RKO (cell line): Measurements from ENCODE around the gene AK4.

Experiments used
- DNase-seq: peaks from one replicate; pipeline ENCODE4 v3.0.0-alpha.2; 2016; ENCODE audit warnings: low spot score

Gene AK4

GRCh38 chr1:65176591-65176990, 28.6 kb downstream of the AK4 start:
- no peak for DNase-seq

DNA sequence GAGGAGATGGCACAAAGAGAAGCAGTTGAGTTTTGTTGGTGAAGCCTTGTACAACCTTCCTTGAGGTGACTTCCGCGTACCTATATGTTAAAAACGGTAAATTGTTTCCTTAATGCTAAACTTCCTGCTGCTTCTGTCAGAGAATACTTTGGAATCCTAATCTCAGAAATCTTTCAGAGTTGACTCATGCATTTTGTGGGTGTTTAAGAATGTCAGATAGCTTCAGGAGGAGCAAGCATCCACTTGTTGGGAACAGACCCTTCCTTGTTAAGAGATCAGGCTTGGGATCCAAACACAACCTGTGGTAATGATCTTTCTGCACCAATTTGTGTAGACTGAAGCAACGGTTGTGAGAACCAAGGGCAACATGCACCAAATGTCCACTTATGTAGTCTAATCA, 29.5 kb downstream of the AK4 start:
- peak; percentile 12 for DNase-seq

DNA sequence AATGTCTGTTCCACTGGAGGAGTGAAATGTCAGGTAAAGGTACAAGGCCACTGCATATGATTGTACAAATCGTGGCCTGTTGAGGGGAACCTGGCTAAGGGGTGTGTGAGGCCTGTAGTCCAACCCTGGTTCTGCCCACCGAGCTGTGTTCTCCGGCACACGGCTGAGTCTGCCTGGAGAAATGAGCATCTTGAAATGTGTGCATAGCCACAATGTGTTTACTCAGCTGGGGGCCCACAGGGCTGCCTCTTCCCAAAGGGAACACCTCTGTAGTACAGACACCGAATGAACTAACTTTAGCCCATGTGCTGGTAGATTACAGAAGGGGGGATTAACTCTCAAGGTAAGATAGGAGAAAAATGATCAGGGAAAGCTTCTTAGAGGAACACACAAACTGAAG, 30.2 kb downstream of the AK4 start:
- no peak for DNase-seq

DNA sequence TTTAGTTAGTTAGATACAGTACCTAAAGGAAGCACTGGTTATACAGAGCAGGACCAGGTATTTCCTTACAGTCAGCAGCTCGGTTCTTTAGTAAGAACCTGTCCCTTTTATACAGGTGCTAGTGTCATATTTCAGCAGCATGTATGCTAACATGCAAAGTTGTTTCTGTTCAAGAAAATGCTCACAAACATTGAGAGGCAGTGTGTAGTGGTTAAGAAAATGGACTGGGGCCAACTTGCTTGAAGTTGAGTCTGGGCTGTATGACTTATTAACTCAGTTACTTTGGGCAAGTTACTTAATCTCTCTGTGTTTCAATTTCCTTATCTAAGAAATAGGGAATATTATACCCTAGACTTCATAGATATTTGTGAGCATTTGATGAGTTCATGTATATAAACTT, 31.1 kb downstream of the AK4 start:
- no peak for DNase-seq

DNA sequence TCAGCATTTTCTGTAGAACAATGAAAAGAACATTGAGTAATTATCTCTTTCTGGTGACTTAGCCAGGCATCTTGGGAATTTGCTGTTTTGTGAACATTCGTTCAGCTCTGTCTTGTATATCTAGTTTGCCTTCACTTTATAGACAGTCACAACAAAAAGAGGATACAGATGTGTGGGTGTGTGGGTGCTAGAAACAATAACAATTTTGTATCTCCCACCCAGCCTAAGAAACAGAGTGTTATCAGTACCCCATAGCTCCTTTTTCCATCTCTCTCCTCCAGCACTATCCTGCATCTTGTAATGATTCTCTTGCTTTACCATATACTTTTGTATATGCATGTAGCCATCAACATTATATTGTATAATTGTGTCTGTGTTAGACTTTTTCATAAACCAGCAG, 33.0 kb downstream of the AK4 start:
- no peak for DNase-seq

GRCh38 chr1:65182658-65183268, 34.8 kb downstream of the AK4 start:
- no peak for DNase-seq

DNA sequence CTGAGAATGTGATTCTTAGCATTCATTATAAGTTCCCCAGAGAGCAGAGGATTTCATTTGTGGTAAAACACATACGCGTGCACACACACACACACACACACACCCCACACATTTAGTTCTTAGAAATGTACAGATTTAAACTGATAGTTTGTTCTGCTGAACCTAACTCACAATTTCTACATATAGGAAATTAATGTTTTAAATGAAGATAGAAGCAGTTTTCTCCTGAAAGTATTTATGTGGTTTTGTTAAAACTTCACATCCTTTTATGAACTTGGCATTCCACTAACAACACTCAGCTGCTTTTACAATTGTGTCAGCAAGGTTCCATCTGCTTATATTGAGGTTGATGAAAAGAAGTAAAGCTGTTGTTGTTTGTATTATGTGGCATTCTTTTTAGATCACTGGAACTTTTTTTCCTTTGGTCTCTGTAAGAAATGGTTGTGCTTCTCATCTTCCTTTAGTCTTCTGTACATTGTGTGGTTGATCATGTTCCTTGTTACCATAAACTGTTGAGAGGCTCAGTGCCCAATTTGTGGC, 41.6 kb downstream of the AK4 start:
- no peak for DNase-seq

GRCh38 chr1:65190229-65190628, 42.2 kb downstream of the AK4 start:
- no peak for DNase-seq

GRCh38 chr1:65193129-65193695, 45.2 kb downstream of the AK4 start:
- no peak for DNase-seq

- DNase-seq = no peak
These were observed 47.8 kb downstream of the AK4 start for GRCh38 chr1:65195495-65196417.

- DNase-seq = no peak
These were observed 48.9 kb downstream of the AK4 start for GRCh38 chr1:65196926-65197325.

DNA sequence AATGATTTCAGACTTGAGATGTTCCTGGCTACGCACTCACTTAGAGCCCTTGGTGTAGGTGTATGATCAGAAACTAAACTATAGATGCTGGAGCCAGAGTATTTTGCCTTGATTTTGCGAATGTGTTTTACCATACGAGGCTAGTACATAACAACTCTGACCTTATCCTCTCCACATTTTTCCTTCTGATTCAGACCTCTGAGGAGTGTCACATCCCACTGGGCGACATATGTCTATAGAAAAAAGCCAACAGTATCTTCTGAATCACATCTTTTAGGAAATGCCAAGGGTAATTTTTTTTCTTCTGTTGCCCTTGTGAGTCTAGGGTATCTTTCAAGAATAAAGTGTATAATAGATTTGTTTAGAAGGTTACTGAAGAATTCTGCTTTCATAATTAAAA, 49.6 kb downstream of the AK4 start:
- no peak for DNase-seq

GRCh38 chr1:65198096-65198495, 50.1 kb downstream of the AK4 start:
- DNase-seq = no peak

GRCh38 chr1:65200411-65200810, 52.4 kb downstream of the AK4 start:
- no peak for DNase-seq

DNA sequence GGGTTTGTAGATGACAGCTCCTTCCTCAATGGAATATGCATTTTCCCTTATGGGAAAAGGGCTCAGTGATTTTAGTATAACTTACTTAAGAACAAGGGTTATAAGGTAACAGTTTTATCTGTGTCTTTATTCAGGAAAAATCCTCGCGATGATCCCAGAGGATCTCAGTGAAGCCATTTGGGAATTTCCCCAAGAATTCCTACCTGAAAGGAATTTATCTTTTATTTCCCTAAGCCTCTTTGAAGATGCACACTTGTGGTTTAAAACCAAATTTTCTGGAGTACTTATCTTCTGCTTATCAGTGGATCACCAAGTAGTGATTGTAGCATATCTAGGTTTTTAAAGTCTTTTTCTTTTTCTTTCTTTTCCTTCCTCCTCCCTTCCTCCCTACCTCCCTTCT, 58.8 kb downstream of the AK4 start:
- DNase-seq = no peak

DNA sequence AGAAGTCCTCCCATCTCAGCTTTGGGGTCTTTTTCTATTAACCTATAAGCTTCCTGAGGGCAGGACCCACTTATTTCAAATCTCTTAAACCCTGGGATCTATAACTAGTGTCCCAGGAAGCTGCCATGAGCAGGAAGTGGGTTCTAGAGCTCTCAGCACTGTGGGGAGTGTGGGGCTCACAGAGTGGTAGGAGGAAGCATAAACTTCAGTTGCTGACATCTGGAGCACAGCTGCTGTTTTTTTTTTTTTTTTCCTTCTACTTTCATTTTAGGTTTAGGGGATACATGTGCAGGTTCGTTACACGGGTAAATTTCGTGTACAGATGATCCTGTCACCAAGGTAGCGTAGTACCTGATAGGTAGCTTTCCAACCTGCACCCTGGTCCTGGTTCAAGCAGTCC, 59.3 kb downstream of the AK4 start:
- DNase-seq = no peak

GRCh38 chr1:65208563-65208973, 60.6 kb downstream of the AK4 start:
- DNase-seq = no peak

GRCh38 chr1:65209005-65209885, 61.2 kb downstream of the AK4 start:
- DNase-seq = peak; percentile 50

- DNase-seq = no peak
These were observed 62.3 kb downstream of the AK4 start for GRCh38 chr1:65210325-65210724.

GRCh38 chr1:65211331-65211730, 63.3 kb downstream of the AK4 start:
- DNase-seq = peak; percentile 15

- no peak for DNase-seq
These were observed 65.4 kb downstream of the AK4 start for GRCh38 chr1:65213271-65214023.
